ENCODE data around the gene ACADM.
"Not testable (repeated sequence)": the region's sequence is repeated elsewhere in the genome, so short reads cannot be mapped to it uniquely, and the experiment has no call there.

Gene ACADM

GRCh38 chr1:75724472-75725022 lies at the start of gene ACADM:
TSS of gene ACADM (plus strand) at chr1:75724709. CDS start at chr1:75724788, 79 bp downstream.
- Histone ChIP-seq H3K9me3 (ENCODE audit: control insufficient read depth, insufficient read depth, low read depth, low read length) (peaks cover 13% of the 10 kb centered on the region), H3K27ac (ENCODE audit: low read depth, low read length) (peak within 1 kb of the TSS; percentile 71; the same call in 1 of the 2 replicates), H3K4me1 (ENCODE audit: control insufficient read depth, insufficient read depth, low read length) (peaks cover 10% of the 10 kb centered on the region; the same call in 1 of the 2 replicates), H3K36me3 (ENCODE audit: control insufficient read depth, insufficient read depth, low read length) (no peaks in the 10 kb centered on the region), H3K4me3 (ENCODE audit: low read depth, low read length) (peak within 1 kb of the TSS; percentile 78), H3K9ac (ENCODE audit: low read length) (peak within 1 kb of the TSS; percentile 81), H3K27me3 (ENCODE audit: control insufficient read depth, insufficient read depth, low read length) (no peaks in the 10 kb centered on the region)

GRCh38 chr1:75677443-75677842 lies 47.1 kb upstream of the ACADM start:
- no peak overlapping the region for H3K27ac ChIP-seq (ENCODE audit: low read depth, low read length)
- peak overlapping the region; percentile 54; the same call in 1 of the 2 replicates for H3K4me3 ChIP-seq (ENCODE audit: low read depth, low read length)
- H3K36me3 ChIP-seq (ENCODE audit: control insufficient read depth, insufficient read depth, low read length), result no peaks in the 10 kb centered on the region
- H3K4me1 ChIP-seq (ENCODE audit: control insufficient read depth, insufficient read depth, low read length), result peaks cover 10% of the 10 kb centered on the region
- H3K9me3 ChIP-seq (ENCODE audit: control insufficient read depth, insufficient read depth, low read depth, low read length), result no peaks in the 10 kb centered on the region; the same call in 1 of the 2 replicates
- H3K9ac ChIP-seq (ENCODE audit: low read length), result peak overlapping the region; percentile 59
- no peaks in the 10 kb centered on the region for H3K27me3 ChIP-seq (ENCODE audit: control insufficient read depth, insufficient read depth, low read length)

GRCh38 chr1:75677964-75678363 lies 46.5 kb upstream of the ACADM start:
- H3K27ac ChIP-seq (ENCODE audit: low read depth, low read length); H3K4me1 ChIP-seq (ENCODE audit: control insufficient read depth, insufficient read depth, low read length); H3K9me3 ChIP-seq (ENCODE audit: control insufficient read depth, insufficient read depth, low read depth, low read length); H3K27me3 ChIP-seq (ENCODE audit: control insufficient read depth, insufficient read depth, low read length); H3K36me3 ChIP-seq (ENCODE audit: control insufficient read depth, insufficient read depth, low read length): not testable (repeated sequence)
- H3K4me3 ChIP-seq (ENCODE audit: low read depth, low read length), result peak overlapping the region; percentile 54
- H3K9ac ChIP-seq (ENCODE audit: low read length), result peak overlapping the region; percentile 59

GRCh38 chr1:75690547-75690946 lies 34.0 kb upstream of the ACADM start:
- Histone ChIP-seq H3K9me3 (ENCODE audit: control insufficient read depth, insufficient read depth, low read depth, low read length) (no peaks in the 10 kb centered on the region), H3K36me3 (ENCODE audit: control insufficient read depth, insufficient read depth, low read length) (no peaks in the 10 kb centered on the region), H3K27ac (ENCODE audit: low read depth, low read length) (no peak overlapping the region), H3K4me3 (ENCODE audit: low read depth, low read length) (no peak overlapping the region), H3K4me1 (ENCODE audit: control insufficient read depth, insufficient read depth, low read length) (no peaks in the 10 kb centered on the region), H3K9ac (ENCODE audit: low read length) (no peak overlapping the region), H3K27me3 (ENCODE audit: control insufficient read depth, insufficient read depth, low read length) (no peaks in the 10 kb centered on the region)

DNA sequence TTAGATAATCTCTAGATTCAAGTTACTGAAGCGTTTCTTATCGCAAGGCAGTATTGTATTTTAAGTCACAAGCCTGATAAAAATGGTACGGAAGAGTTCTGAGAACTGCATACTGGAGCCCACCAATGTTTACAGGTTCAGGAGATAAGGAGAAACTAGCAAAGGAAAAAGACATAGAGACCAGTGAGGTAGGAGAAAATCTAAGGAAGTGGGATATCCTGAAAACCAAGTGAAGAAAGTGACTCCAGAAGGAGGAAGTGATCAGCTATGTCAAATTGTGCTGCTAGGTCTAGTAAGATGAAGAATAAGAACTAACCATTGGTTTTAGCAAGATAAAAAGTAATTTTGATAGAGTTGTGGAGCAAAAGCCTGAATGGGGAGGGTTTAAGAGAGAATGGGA lies 31.0 kb upstream of the ACADM start:
- Histone ChIP-seq H3K4me3 (ENCODE audit: low read depth, low read length) (no peak overlapping the region), H3K9me3 (ENCODE audit: control insufficient read depth, insufficient read depth, low read depth, low read length) (no peaks in the 10 kb centered on the region), H3K4me1 (ENCODE audit: control insufficient read depth, insufficient read depth, low read length) (no peaks in the 10 kb centered on the region), H3K27ac (ENCODE audit: low read depth, low read length) (no peak overlapping the region), H3K27me3 (ENCODE audit: control insufficient read depth, insufficient read depth, low read length) (no peaks in the 10 kb centered on the region), H3K9ac (ENCODE audit: low read length) (no peak overlapping the region), H3K36me3 (ENCODE audit: control insufficient read depth, insufficient read depth, low read length) (no peaks in the 10 kb centered on the region)

DNA sequence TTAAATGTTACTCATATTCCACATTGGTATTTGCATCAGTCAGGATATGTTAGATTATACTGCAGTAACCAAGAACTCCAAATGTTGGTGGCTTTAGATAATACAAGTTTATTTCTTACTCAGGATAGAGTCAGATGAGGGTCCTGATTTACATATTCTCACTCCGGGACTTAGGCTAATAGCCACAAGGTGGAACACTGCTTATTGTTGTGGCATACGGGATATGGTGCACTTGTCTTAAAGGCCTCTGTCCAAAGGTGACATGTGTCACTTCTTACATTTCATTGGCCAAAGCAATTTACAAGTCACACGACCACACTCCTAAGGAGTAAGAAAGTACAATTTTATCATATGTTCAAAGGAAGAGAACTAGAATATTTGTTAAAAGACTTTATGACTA lies 28.5 kb upstream of the ACADM start:
- Histone ChIP-seq H3K27me3 (ENCODE audit: control insufficient read depth, insufficient read depth, low read length) (no peaks in the 10 kb centered on the region), H3K36me3 (ENCODE audit: control insufficient read depth, insufficient read depth, low read length) (no peaks in the 10 kb centered on the region), H3K9ac (ENCODE audit: low read length) (no peak overlapping the region), H3K4me3 (ENCODE audit: low read depth, low read length) (no peak overlapping the region), H3K27ac (ENCODE audit: low read depth, low read length) (no peak overlapping the region), H3K9me3 (ENCODE audit: control insufficient read depth, insufficient read depth, low read depth, low read length) (no peaks in the 10 kb centered on the region), H3K4me1 (ENCODE audit: control insufficient read depth, insufficient read depth, low read length) (no peaks in the 10 kb centered on the region)

DNA sequence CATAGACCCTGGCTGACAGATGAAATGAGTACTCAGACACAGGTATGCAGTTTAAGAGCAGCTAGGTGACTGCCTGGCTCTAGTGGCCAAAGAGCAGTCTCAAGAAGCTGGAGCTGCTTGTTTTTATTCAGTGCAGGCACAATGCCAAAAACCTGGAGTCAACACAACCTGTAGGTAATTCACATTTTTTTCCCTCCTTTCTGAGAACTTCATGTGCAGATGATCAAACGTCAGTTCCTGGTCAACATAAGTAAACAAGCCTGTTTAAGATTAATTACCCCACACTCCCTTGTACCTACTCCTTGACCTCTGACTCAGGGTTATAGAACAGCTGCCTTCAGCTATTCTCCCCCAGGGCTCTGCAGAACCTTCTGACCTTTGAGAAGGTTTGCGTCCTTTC lies 17.3 kb upstream of the ACADM start:
- 0 out of 2 replicates have a peak, but pooled peaks cover 6% of the 10 kb centered on the region for H3K9me3 ChIP-seq (ENCODE audit: control insufficient read depth, insufficient read depth, low read depth, low read length)
- no peak overlapping the region for H3K9ac ChIP-seq (ENCODE audit: low read length)
- no peaks in the 10 kb centered on the region for H3K27me3 ChIP-seq (ENCODE audit: control insufficient read depth, insufficient read depth, low read length)
- H3K4me1 ChIP-seq (ENCODE audit: control insufficient read depth, insufficient read depth, low read length), result no peaks in the 10 kb centered on the region
- no peak overlapping the region for H3K27ac ChIP-seq (ENCODE audit: low read depth, low read length)
- no peak overlapping the region for H3K4me3 ChIP-seq (ENCODE audit: low read depth, low read length)
- no peaks in the 10 kb centered on the region for H3K36me3 ChIP-seq (ENCODE audit: control insufficient read depth, insufficient read depth, low read length)

DNA sequence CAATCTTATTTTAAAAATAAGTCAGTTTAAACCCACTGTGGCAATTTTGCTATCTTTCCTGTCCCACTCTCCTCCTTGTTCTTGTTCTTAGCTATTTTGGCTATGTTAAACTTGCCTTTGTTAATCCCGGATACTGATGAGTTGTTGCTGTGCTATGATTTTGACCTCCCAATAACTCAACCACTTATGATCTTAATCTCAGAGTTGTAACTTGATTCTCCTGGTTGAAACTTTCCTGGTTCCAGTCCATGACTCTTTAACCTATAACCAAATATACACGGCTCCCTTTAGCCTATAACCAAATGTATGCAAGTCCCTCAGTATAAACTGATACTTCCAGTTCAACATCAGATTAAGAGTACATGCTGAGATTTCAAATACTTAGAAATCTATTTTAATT lies 15.6 kb upstream of the ACADM start:
- Histone ChIP-seq H3K27me3 (ENCODE audit: control insufficient read depth, insufficient read depth, low read length) (no peaks in the 10 kb centered on the region), H3K27ac (ENCODE audit: low read depth, low read length) (no peak overlapping the region), H3K36me3 (ENCODE audit: control insufficient read depth, insufficient read depth, low read length) (no peaks in the 10 kb centered on the region), H3K9ac (ENCODE audit: low read length) (no peak overlapping the region), H3K4me3 (ENCODE audit: low read depth, low read length) (no peak overlapping the region), H3K9me3 (ENCODE audit: control insufficient read depth, insufficient read depth, low read depth, low read length) (0 out of 2 replicates have a peak, but pooled peaks cover 6% of the 10 kb centered on the region), H3K4me1 (ENCODE audit: control insufficient read depth, insufficient read depth, low read length) (no peaks in the 10 kb centered on the region)

DNA sequence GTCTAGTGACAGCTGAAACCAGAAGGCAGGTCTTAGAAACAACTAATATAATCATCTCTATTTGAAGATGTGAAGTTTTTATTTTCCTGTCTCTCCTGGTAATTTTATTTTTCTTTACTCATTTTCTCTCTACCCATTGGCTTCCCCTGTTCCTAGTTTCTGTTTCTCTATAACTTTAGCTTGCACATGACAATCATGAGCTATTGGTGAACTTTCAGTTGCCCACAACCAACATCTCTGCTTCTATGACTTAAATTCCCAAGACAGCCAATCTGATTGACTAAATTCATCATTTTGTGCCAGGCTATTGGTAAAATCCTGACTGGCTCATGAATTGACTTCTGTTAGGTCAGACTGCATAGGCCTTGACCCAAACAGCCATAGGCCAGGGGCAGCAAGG lies 13.7 kb upstream of the ACADM start:
- Histone ChIP-seq H3K27me3 (ENCODE audit: control insufficient read depth, insufficient read depth, low read length) (no peaks in the 10 kb centered on the region), H3K36me3 (ENCODE audit: control insufficient read depth, insufficient read depth, low read length) (no peaks in the 10 kb centered on the region), H3K4me3 (ENCODE audit: low read depth, low read length) (no peak overlapping the region), H3K9ac (ENCODE audit: low read length) (no peak overlapping the region), H3K4me1 (ENCODE audit: control insufficient read depth, insufficient read depth, low read length) (no peaks in the 10 kb centered on the region), H3K27ac (ENCODE audit: low read depth, low read length) (no peak overlapping the region), H3K9me3 (ENCODE audit: control insufficient read depth, insufficient read depth, low read depth, low read length) (0 out of 2 replicates have a peak, but pooled peaks cover 6% of the 10 kb centered on the region)

DNA sequence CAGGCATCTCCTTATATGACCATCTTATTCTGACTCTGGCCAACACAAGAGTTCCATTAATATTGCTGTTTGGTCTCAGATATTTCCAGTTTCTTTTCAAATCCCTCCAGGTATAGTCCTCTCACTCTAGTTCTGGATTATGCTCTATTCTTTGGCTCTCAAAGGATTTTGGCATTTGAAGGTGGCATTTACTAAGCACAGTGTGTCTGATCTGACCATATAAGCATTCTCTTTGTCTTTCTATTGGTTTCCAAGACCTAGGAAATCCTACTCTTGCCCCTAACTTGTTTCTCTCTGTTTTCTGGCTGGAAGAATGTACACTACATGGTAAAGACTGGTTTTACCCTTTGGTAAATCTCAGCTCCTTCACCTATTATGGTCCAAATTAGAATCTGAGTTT lies 12.7 kb upstream of the ACADM start:
- H3K4me3 ChIP-seq (ENCODE audit: low read depth, low read length), result no peak overlapping the region
- no peak overlapping the region for H3K9ac ChIP-seq (ENCODE audit: low read length)
- H3K9me3 ChIP-seq (ENCODE audit: control insufficient read depth, insufficient read depth, low read depth, low read length), result 0 out of 2 replicates have a peak, but pooled peaks cover 6% of the 10 kb centered on the region

GRCh38 chr1:75712306-75712705 lies 12.2 kb upstream of the ACADM start:
- 0 out of 2 replicates have a peak, but pooled peaks cover 3% of the 10 kb centered on the region for H3K9me3 ChIP-seq (ENCODE audit: control insufficient read depth, insufficient read depth, low read depth, low read length)
- H3K4me3 ChIP-seq (ENCODE audit: low read depth, low read length), result no peak overlapping the region
- no peaks in the 10 kb centered on the region for H3K27me3 ChIP-seq (ENCODE audit: control insufficient read depth, insufficient read depth, low read length)
- no peak overlapping the region for H3K9ac ChIP-seq (ENCODE audit: low read length)
- no peaks in the 10 kb centered on the region for H3K36me3 ChIP-seq (ENCODE audit: control insufficient read depth, insufficient read depth, low read length)
- H3K27ac ChIP-seq (ENCODE audit: low read depth, low read length), result no peak overlapping the region
- no peaks in the 10 kb centered on the region for H3K4me1 ChIP-seq (ENCODE audit: control insufficient read depth, insufficient read depth, low read length)

More for the DNA sequence above, 12.7 kb upstream of the ACADM start:
- Histone ChIP-seq H3K36me3 (ENCODE audit: control insufficient read depth, insufficient read depth, low read length) (no peaks in the 10 kb centered on the region), H3K27me3 (ENCODE audit: control insufficient read depth, insufficient read depth, low read length) (no peaks in the 10 kb centered on the region), H3K27ac (ENCODE audit: low read depth, low read length) (no peak overlapping the region), H3K4me1 (ENCODE audit: control insufficient read depth, insufficient read depth, low read length) (no peaks in the 10 kb centered on the region)

Data from HUES6 (cell line).